Skin epidermis (tissue), 12 donors: ENCODE measurements around the gene FAXC.
"Not testable (repeated sequence)": the region's sequence is repeated elsewhere in the genome, so short reads cannot be mapped to it uniquely, and the experiment has no call there.

ENCODE experiments used
- H3K27ac ChIP-seq, 21 experiments: fragments of 200-600 bp; sonication (generic) in 11 of 21; one replicate each; pipeline ENCODE4 v1.5.0; 2020; ENCODE audit warnings: mild to moderate bottlenecking in 3 of 21, inconsistent platforms in 2 of 21, moderate library complexity in 2 of 21
- H3K4me3 ChIP-seq, 7 experiments: fragments of 200-600 bp; sonication (generic) in 2 of 7; one replicate each; pipeline ENCODE4 v1.5.0; 2020; ENCODE audit warnings: inconsistent platforms in 2 of 7, mild to moderate bottlenecking in 2 of 7, moderate library complexity in 1 of 7

Gene FAXC

DNA sequence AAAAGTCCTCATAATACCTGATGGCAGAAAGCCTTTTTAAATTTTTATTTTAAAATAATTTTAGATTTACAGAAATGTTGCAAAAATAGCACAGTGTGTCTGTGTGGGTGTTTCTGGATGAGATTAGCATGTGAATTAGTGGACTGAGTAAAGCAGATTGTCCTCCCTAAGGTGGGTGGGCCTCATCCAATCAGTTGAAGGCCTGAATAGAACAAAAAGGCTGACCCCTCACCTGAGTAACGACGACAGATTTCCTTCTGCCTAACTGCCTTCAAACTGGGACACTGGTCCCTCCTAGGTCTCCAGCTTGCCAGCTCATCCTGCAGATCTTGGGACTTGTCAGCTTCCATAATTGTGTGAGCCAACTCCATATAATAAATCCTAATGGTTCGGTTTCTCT is 54.2 kb downstream of the FAXC start:
- Histone ChIP-seq H3K4me3 (no peak overlapping the region), H3K27ac (no peak overlapping the region)

DNA sequence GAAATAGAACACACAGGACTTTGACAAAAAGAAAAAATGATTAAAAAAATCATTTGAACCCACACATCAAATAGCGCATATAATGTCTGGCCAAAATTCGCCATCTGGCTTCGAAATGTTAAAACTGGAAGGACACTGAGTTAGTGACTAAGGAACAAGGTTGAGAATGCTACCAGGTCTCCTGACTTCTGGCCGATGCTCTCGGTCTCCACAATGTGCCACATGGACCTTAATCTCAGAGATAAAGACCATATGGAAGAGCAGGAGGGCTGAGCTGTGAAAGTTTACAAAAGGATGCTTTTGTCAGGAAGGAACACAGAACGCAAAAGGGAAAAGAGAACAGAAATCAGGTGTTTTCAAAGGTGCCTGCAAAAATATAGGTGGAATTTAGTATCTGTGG is 54.7 kb downstream of the FAXC start:
- no peak overlapping the region for H3K4me3 ChIP-seq
- no peak overlapping the region for H3K27ac ChIP-seq

GRCh38 chr6:99289701-99290100 is 59.8 kb downstream of the FAXC start:
- H3K27ac ChIP-seq = no peak overlapping the region
- H3K4me3 ChIP-seq = no peak overlapping the region

DNA sequence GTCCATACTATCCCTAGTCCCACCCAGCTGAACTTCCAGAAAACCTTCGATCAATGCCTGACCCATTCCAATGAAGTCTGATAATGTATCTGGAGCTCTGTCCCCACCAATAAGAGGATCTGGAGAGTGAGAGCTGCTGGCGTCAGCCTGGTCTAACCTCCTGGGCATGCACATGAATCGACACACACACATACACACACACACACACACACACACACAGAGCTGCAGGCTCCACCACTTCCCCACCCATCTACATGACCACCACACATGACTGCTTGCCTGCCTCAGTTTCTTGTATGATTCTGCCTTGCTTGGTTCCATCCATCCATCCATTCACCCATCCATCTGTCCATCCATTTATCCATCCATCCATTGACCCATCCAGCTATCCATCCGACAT is 60.8 kb downstream of the FAXC start:
- Histone ChIP-seq H3K27ac (no peak overlapping the region), H3K4me3 (no peak overlapping the region)

- no peak overlapping the region for H3K4me3 ChIP-seq
Observed at GRCh38 chr6:99287523-99287922, 62.0 kb downstream of the FAXC start.

GRCh38 chr6:99285881-99286280 is 63.6 kb downstream of the FAXC start:
- Histone ChIP-seq H3K4me3 (no peak overlapping the region), H3K27ac (no peak overlapping the region)

More at GRCh38 chr6:99287523-99287922, 62.0 kb downstream of the FAXC start:
- no peak overlapping the region for H3K27ac ChIP-seq

GRCh38 chr6:99282479-99283062 is 66.9 kb downstream of the FAXC start:
- H3K4me3 ChIP-seq = no peak overlapping the region

DNA sequence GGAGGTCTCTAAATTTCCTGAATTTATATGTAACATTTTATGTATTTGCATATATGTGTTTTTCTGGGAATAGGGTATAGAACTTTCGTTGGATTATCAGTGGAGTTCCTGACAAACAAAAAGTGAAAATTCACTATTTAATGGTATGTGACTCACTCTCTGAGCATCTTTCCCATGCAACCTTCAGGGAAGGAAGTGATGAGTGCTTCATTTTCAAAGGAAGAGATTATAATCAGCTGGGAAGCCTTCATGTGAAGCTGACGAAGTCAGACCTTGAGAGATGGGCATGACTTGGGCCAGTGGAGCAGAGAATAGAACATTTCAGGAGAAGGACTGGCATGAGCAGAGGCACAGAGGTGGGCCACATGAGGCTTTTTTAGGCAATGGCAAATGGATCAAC is 72.7 kb downstream of the FAXC start:
- Histone ChIP-seq H3K4me3 (no peak overlapping the region), H3K27ac (no peak overlapping the region)

More at GRCh38 chr6:99282479-99283062, 66.9 kb downstream of the FAXC start:
- H3K27ac ChIP-seq = no peak overlapping the region

GRCh38 chr6:99270826-99271225 is 78.6 kb downstream of the FAXC start:
- no peak overlapping the region for H3K4me3 ChIP-seq

DNA sequence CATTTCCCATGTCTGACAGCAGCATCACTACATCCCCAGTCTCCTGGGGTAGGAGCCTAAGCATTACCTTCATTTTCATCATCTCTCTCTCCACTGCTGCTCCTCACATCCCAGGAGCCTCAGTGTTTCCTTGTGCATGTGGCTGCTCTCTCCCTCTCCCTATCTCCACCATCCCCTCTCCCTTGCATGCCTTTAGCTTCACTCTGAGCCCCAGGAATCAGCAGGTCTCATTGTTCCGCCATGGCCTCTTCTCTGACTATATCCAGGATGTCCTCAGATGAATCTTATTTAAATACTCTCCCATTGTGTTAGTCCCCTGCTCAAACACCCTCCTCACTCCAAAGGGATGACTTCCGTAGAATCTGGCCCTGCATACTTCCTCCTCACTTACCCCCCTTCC is 79.4 kb downstream of the FAXC start:
- Histone ChIP-seq H3K4me3 (no peak overlapping the region), H3K27ac (no peak overlapping the region)

More at GRCh38 chr6:99270826-99271225, 78.6 kb downstream of the FAXC start:
- H3K27ac ChIP-seq = no peak overlapping the region

GRCh38 chr6:99269207-99269606 is 80.3 kb downstream of the FAXC start:
- Histone ChIP-seq H3K4me3 (no peak overlapping the region), H3K27ac (no peak overlapping the region)

DNA sequence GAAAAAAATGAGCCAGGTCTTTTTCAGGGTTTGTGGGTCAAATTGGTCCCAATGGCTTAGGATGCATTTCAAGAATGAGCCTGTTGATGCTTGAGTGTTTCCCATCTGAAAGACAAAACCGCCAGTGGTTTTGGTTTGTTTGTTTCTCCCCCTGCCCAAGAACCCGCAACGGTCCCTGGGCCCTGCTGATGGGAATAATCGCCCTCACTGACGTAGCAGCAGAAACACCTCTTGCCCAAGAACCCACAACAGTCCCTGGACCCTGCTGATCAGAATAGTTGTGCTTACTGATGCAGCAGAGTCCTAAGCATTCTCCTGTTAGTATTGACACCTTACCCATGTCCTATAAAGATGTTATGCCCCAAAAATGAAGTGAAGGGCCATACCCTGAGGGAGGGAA is 82.5 kb downstream of the FAXC start:
- H3K27ac ChIP-seq, H3K4me3 ChIP-seq: not testable (repeated sequence)

DNA sequence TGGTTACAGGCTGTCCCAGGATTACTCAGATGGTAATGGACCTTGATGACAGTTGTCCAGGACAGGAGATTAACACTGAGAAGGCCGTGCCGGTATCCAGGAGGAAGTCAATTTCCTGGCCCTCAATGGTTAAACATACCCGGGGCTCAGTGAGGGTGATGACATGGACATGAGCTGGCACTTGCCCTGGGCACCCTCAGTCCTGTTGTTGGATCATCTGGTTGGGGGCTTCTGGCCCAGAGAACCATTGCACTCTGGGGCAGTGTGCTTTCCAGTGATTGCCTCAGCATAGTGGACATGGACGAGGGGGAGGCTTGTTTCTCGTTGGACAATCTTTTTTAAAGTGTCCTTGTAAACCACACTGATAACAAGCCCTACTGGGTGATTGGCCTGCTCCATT is 84.0 kb downstream of the FAXC start:
- H3K27ac ChIP-seq, H3K4me3 ChIP-seq: not testable (repeated sequence)

- Histone ChIP-seq H3K27ac (no peak overlapping the region), H3K4me3 (no peak overlapping the region)
Observed at GRCh38 chr6:99254616-99255550, 94.6 kb downstream of the FAXC start.

DNA sequence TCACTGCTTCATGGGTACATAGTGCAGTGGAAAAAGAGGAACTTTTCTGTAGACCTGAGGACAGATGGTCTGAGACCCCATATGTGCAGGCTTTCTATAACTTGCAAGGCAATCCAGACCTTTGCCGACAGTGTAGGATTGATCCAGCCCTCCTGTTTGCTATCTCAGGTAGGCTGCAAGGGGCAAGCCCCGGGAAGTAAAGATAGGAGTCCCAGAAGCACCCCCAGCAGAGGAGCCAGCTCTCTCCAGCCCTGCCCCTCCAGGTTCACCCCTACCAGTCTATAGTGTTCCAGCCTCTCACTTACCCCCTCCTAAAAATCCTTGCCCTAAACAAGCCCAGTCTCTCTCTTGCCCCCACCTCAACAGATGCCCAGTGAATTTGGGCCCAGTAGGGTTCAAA is 96.2 kb downstream of the FAXC start:
- Histone ChIP-seq H3K27ac (no peak overlapping the region), H3K4me3 (no peak overlapping the region)

DNA sequence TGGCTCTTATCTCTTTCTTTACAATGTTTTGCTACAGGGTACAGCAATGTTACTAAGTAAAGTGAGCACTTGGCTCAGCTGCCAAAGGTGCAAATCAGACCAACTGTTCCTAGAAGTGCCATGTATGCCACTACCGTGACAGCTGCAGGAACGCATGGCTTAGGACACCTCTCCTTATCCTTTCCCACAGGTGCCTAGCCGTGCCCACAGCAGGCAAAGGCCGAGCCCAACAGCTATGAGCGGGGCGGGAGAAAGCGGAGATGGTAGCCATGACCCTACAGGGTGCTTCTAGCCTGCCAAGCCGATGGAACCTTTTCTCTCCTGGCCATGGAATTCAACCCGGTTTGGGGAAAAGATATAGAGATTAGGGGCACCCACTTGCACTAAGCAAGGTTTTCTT is 97.1 kb downstream of the FAXC start:
- Histone ChIP-seq H3K4me3 (no peak overlapping the region), H3K27ac (no peak overlapping the region)

GRCh38 chr6:99250476-99250875 is 99.0 kb downstream of the FAXC start:
- no peak overlapping the region for H3K27ac ChIP-seq
- H3K4me3 ChIP-seq = no peak overlapping the region

DNA sequence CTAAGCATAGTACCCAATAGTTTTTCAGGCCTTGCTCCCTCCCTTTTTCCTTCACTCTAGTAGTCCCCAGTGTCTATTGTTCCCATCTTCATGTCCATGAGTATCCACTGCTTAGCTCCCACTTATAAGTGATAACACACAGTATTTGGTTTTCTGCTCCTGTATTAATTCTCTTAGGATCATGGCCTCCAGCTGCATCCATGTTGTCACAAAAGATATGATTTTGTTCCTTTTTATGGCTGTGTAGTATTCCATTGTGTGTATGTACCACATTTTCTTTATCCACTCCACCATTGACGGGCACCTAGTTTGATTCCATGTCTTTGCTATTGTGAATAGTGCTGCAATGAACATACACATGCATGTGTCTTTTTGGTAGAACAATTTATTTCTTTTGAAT is 102.9 kb downstream of the FAXC start:
- Histone ChIP-seq H3K4me3 (no peak overlapping the region), H3K27ac (no peak overlapping the region)

GRCh38 chr6:99241905-99242534 is 107.5 kb downstream of the FAXC start:
- Histone ChIP-seq H3K27ac (no peak overlapping the region), H3K4me3 (no peak overlapping the region)

GRCh38 chr6:99236010-99236409 is 113.5 kb downstream of the FAXC start:
- Histone ChIP-seq H3K4me3 (no peak overlapping the region), H3K27ac (no peak overlapping the region)

DNA sequence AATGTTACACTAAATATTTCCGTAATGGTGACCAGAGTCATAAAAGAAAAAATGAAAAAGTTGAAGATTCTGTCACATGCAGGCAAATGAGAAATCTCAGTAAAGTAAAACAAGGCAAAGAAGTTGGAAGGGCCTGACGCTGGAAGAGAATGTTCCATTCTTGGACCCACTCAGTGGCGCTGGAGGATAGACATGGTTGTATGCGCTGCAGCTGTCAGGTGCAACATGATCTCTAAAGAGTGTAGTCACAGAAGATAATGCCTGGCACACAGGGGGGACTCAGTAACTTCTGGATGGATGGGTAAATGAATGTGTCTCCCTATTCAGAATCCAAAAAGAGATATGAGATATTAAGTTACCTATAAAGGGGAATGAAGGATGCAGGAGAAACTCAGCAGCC is 116.3 kb downstream of the FAXC start:
- Histone ChIP-seq H3K27ac (no peak overlapping the region), H3K4me3 (no peak overlapping the region)
